Measurements from ENCODE around the gene KPNA2.
"Not testable (repeated sequence)": the region's sequence is repeated elsewhere in the genome, so short reads cannot be mapped to it uniquely, and the experiment has no call there.

KPNA2 gene

GRCh38 chr17:68020409-68020756, 15.2 kb upstream of the KPNA2 start:
- no peak for DNase-seq (ENCODE audit: low read depth)

GRCh38 chr17:68020791-68021190, 14.7 kb upstream of the KPNA2 start:
- not testable (repeated sequence) for DNase-seq (ENCODE audit: low read depth)

DNA sequence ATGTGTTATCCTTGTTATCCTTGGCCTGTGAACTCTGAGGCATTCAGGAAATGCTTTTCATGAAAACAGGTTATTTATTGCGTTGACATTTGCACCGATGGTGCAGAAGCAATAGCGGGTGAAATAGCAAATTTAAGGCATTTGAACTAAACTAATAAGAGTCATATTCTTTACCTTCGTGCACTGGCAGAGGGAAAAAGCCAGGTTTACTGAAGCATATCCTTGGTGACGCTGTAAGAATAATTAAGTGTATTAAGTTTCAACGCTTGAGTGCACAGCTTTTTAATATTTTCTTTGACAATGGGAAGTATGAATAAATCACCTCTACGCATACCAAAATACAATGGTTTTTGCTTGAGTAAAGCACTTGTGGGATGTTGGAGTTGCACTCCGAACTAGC, 13.6 kb upstream of the KPNA2 start:
- no peak for DNase-seq (ENCODE audit: low read depth)

DNA sequence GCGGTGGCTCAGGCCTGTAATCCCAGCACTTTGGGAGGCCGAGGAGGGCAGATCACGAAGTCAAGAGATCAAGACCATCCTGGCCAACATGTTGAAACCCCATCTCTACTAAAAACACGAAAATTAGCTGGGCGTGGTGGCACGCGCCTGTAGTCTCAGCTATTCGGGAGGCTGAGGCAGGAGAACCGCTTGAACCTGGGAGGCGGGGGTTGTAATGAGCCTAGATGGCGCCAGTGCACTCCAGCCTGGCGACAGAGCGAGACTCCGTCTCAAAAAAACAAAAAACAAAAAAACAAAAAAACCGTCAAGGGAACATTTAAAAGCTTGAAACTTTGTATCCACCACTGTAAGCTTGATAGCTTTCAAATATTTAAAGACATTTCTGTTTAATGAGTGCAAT, 13.0 kb upstream of the KPNA2 start:
- not testable (repeated sequence) for DNase-seq (ENCODE audit: low read depth)

- DNase-seq (ENCODE audit: low read depth): no peak
Observed at GRCh38 chr17:68029512-68030215, 5.9 kb upstream of the KPNA2 start.

DNA sequence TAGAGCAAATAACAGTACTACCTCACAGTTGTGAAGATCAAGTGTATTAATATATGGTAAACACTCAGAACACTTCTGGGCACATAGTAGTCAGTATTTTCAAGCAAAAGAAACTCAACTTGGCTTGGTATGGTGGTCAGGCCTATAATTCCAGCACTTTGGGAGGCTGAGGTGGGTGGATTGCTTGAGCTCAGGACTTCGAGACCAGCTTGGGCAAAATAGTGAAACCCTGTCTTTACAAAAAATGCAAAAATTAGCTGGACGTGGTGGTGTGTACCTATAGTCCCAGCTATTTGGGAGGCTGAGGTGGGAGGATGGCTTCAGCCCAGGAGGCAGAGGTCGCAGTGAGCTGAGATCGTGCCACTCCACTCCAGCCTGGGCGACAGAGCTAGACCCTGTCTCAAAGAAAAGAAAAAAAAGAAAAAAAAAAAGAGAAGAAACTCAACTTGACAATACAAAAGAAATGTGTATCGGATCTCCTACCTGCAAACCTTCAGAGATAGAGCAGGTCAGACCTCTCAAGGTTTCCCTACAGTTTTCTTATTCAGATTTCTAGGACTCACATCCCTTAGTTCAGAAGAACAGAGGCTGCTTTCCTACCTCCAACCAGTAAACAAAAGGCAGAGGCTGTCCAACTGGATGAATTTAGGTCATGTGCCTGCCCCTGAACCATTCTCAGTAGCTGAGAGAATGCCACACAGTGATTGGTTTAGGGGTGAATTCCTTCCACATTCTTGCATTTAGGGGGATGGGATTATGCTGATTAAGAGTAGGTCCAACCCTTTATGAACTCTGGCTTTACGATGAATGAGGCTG, 1.7 kb upstream of the KPNA2 start:
- no peak for DNase-seq (ENCODE audit: low read depth)

DNA sequence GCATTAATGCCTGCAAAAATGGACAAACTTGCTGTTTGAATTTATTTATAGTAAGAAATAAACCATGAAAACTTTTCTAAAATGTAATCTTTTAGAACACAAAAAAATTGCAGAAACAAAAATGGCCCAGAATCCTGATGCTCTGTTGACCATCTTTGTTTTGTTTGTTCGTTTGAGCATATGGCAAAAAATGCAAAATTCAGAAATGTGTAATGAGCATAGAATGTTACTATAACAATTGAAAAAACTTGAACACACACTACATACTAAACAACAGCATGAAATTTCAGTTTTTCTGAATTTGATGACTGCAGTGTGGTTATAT, 1.1 kb upstream of the KPNA2 start:
- no peak for DNase-seq (ENCODE audit: low read depth)

DNA sequence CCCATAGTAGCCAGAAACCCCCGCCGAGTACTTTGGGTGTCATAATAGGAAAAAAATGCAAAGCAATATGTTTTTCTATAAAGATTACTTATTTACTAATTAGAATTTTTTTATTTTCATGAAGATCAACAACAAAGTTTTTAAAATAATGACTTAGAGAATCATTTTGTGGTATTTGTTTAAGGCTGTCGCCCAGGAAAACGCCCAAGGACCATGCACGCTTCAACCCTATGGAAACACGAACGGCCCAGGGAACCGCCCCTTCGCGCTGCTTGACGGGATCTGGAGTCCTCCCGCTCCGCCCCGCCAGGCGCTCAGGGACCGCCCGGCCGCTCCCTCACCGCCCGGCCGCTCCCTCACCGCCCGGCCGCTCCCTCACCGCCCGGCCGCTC, 408 bp upstream of the KPNA2 start:
- peak; percentile 81 for DNase-seq (ENCODE audit: low read depth)

DNA sequence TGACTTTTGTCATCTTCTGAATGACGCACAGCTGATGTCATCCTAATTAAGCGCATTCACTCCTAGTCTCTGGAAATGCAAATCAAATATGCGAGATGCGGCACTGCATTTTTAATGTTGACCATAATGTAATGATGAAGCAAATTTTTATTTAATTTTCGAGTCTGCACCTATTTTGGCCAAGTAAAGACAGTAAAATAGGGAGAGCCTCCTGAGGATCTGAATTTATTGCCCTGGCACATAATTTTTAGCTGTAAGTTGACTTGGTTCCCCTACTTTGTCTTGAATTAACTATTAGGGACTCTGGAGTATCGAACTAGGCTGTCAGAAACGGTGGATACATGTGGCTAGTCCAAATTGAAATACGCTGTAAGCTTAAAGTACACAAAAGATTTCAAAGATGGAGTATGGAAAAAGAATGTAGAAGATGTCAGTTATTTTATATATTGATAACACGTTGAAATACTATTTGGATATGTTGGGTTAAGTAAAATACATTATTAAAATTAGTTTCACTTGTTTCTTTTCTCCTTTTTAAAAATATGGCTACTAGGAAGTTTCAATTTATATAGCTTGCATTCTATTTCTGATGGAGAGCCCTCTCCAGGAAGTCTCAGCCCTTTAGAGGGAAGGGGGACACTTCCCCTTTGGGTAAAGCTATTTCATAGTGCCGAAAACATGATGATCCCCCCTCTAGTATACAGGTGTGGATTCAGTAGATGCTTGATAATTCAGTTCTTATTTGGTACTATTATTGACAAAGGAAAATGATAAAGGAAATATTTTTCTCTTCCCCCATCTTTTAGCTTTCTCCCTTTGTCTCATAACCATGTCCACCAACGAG, 991 bp downstream of the KPNA2 start:
- DNase-seq (ENCODE audit: low read depth): no peak

DNA sequence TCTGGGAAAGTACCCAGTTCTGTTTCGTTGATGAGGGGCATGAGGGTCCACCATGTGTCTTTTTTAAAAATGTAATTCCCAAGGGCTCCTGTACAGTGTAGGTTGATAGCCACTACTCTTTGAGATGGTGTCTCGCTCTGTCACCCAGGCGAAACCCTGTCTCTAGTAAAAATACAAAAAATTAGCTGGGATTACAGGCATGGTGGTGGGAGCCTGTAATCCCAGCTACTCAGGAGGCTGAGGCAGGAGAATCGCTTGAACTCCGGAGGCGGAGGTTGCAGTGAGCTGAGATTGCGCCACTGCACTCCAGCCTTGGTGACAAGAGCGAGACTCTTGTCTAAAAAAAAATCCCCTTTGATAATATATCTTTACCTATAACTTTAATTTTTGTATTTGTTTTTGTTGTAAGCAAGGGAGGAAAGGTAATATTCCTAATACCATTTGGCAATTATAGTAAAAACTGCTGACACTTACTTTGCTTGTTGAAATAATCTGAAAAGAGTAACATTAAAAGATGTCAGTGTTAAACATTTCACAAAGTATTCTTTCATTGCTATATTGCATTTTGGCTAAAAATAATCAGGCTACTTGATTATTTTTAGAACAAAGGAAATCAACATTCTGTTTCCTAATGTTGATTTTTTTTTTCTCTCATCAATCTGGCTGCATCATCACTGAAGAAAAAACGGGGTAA, 11.8 kb downstream of the KPNA2 start:
- DNase-seq (ENCODE audit: low read depth): no peak

- not testable (repeated sequence) for DNase-seq (ENCODE audit: low read depth)
Observed at GRCh38 chr17:68047890-68048542, 12.5 kb downstream of the KPNA2 start.

- DNase-seq (ENCODE audit: low read depth): no peak
Observed at GRCh38 chr17:68048996-68049395, 13.5 kb downstream of the KPNA2 start.

DNA sequence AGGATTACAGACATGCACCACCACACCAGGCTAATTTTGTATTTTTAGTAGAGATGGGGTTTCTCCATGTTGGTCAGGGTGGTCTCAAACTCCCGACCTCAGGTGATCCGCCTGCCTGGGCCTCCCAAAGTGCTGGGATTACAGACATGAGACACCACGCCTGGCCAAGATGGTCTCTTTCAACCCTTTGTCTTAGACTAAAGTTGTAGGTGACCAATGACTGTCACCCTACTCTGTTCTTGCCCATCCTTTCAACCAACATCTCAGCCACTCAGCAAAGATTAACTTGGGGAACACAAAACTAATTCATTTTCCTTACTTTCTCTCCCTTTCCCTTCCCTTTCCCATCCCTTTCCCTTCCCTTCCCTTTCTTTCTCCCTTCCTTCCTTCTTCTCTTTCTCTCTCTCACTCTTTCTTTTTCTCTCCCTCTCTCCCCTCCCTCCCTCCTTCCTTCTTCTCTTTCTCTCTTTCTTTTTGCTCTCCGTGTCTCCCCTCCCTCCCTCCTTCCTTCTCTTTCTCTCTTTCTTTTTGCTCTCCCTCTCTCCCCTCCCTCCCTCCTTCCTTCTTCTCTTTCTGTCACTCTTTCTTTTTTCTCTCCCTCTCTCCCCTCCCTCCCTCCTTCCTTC, 14.4 kb downstream of the KPNA2 start:
- not testable (repeated sequence) for DNase-seq (ENCODE audit: low read depth)

DNA sequence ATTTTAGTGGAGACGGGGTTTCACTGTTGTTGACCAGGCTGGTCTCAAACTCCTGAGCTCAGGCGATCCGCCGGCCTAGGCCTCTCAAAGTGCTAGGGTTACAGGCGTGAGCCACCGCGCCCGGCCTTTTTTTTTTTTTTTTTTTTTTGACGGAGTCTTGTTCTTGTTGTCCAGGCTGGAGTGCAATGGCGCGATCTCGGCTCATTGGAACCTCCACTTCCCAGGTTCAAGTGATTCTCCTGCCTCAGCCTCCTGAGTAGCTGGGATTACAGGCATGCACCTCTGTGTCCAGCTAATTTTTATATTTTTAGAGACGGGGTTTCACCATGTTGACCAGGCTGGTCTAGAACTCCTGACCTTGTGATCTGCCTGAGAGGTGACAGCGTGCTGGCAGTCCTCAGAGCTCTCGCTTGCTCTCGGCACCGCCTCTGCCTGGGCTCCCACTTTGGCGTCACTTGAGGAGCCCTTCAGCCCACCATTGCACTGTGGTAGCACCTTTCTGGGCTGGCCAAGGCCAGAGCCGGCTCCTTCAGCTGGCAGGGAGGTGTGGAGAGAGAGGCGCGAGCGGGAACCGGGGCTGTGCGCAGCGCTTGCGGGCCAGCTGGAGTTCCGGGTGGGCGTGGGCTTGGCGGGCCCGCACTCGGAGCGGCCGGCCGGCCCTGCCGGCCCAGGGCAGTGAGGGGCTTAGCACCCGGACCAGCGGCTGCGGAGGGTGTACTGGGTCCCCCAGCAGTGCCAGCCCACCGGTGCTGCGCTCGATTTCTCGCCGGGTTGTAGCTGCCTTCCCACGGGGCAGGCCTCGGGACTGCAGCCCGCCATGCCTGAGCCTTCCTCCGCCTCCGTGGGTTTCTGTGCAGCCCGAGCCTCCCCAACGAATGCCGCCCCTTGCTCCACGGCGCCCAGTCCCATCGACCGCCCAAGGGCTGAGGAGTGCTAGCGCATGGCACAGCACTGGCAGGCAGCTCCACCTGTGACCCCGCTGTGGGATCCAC, 16.1 kb downstream of the KPNA2 start:
- DNase-seq (ENCODE audit: low read depth): not testable (repeated sequence)

DNA sequence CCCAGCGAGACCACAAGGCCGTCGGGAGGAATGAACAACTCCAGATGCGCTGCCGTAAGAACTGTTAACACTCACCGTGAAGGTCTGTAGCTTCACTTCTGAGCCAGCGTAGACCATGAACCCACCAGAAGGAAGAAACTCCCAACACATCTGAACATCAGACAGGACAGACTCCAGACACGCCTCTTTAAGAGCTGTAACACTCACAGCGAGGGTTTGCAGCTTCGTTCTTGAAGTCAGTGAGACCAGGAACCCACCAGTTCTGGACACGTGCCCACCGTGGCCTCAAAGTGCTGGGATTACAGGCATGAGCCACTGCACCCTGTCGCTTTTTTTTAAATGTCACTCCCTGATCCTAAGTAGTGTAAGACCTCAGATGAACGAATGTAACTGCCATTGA, 17.3 kb downstream of the KPNA2 start:
- DNase-seq (ENCODE audit: low read depth): no peak

- DNase-seq (ENCODE audit: low read depth): no peak
Observed at GRCh38 chr17:68053231-68054013, 17.9 kb downstream of the KPNA2 start.

DNA sequence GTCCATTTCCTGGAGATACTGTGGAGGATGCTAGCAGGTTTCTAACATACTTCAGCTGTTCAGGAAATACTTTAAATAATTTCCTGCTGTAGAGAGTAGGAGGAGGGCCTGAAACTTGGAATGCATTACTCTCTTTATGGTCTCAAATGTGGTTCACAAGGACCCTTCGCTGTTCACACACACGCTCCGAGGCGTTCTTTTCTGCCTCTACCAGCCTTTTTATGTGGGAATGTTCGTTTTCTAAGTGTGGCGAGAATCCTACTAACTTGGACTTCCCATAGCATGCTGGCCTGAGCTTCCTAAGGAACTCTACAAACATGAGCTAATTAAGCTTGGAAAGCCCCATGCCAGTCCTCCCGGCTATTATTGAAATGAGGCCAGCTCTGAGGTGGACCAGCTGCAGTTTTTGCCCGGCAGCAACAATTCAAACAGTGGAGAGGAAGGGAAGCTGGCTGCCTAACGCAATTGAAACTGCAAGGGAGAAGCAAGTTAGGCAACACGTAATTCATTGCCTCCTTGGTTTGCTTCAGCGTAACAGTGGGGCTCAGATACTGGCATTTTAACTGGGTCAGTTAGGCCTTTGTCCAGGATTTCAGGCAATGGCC, 18.9 kb downstream of the KPNA2 start:
- no peak for DNase-seq (ENCODE audit: low read depth)

DNA sequence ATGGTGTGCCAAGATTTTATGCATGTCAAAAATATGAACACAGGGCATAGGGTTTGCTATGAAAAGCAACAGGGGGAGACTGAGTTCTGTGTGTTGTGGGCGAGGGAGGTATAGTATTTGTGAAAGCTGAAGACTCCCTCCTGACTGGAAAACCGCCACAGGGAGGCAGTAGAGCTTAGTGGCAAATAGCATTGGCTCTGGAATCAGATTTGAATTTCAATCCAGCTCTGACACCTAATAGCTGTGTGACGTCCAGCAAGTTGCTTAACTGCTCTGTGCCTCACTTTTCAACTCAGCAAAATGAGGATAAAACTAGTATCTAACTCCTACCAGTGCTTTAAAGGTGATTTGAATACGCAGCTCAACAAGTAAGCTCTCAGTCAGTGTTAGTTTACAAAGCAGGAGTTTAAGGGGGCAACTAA, 22.0 kb downstream of the KPNA2 start:
- peak; percentile 13 for DNase-seq (ENCODE audit: low read depth)

DNA sequence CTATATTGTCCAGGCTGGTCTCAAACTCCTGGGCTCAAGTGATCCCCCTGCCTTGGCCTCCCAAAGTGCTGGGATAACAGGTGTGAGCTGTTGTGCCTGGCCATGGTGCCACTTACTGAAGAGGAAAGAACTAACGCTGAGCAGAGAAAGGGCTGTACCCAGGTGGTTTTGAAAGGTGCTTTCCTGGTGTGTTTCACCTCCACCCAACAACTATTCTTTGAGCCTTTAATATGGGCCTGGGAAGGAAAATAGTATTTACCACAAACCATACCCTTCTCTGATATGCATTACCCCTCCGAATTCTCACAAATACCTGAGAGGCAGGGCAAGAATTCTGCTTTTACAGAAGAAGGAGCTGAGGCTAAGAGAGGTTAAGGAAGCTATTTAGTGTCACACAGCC, 24.8 kb downstream of the KPNA2 start:
- no peak for DNase-seq (ENCODE audit: low read depth)
